Measurements from ENCODE around the gene TTPAL. TPM values are rescaled to one million over a fixed set of nuclear protein-coding genes. Genes with fewer than 3 reads are reported as not detected.

Gene TTPAL
- total RNA-seq, 2 donors from 2014 or later = 18.3 to 19.4 TPM

GRCh38 chr20:44442298-44443070, 33.2 kb upstream of the TTPAL start:
- Mint-ChIP-seq H3K9me3 (peaks cover 5% of the 10 kb centered on the region), H3K27ac (no peak overlapping the region), H3K4me1 (peaks cover 13% of the 10 kb centered on the region), H3K27me3 (ENCODE audit: insufficient read depth) (no peaks in the 10 kb centered on the region), H3K4me3 (no peak overlapping the region), H3K36me3 (ENCODE audit: low read depth) (no peaks in the 10 kb centered on the region)
- no peaks in the 10 kb centered on the region for H3K36me3 ChIP-seq (ENCODE audit: control insufficient read depth, insufficient read depth, low read length)
- no peak for DNase-seq
- peaks cover 4% of the 10 kb centered on the region for H3K9me3 ChIP-seq (ENCODE audit: control insufficient read depth, low read length)
- TF ChIP-seq CTCF (conservative IDR thresholded peaks at IDR 0.05) = no peak
- H3K27ac ChIP-seq (ENCODE audit: low read depth, low read length) = no peak overlapping the region
- no peak overlapping the region for H3K4me3 ChIP-seq (ENCODE audit: low read length)
- H3K4me1 ChIP-seq (ENCODE audit: control insufficient read depth, insufficient read depth, low read length) = peaks cover 3% of the 10 kb centered on the region
- no peaks in the 10 kb centered on the region for H3K27me3 ChIP-seq (ENCODE audit: control insufficient read depth, insufficient read depth, low read length, poor library complexity, severe bottlenecking)
- no peak overlapping the region for H3K9ac ChIP-seq (ENCODE audit: extremely low read depth, low read length, poor library complexity, severe bottlenecking)
- 89 to 90% methylated on average over 8 to 12 of the region's 12 CpGs for WGBS, 2 experiments (ENCODE audit: insufficient coverage in 1 of 2, insufficient read length in 1 of 2)

- H3K27ac Mint-ChIP-seq = peak overlapping the region; percentile 35
- peaks cover 4% of the 10 kb centered on the region for H3K9me3 ChIP-seq (ENCODE audit: control insufficient read depth, low read length)
Measured at GRCh38 chr20:44445742-44446710, 29.6 kb upstream of the TTPAL start.

More at GRCh38 chr20:44445742-44446710, 29.6 kb upstream of the TTPAL start:
- no peaks in the 10 kb centered on the region for H3K27me3 Mint-ChIP-seq (ENCODE audit: insufficient read depth)
- no peak for TF ChIP-seq CTCF (conservative IDR thresholded peaks at IDR 0.05)
- 90 to 96% methylated on average over 5 to 6 of the region's 6 CpGs for WGBS, 2 experiments (ENCODE audit: insufficient coverage in 1 of 2, insufficient read length in 1 of 2)
- Histone ChIP-seq H3K4me1 (ENCODE audit: control insufficient read depth, insufficient read depth, low read length) (peaks cover 7% of the 10 kb centered on the region), H3K27ac (ENCODE audit: low read depth, low read length) (no peak overlapping the region), H3K36me3 (ENCODE audit: control insufficient read depth, insufficient read depth, low read length) (no peaks in the 10 kb centered on the region), H3K4me3 (ENCODE audit: low read length) (no peak overlapping the region), H3K27me3 (ENCODE audit: control insufficient read depth, insufficient read depth, low read length, poor library complexity, severe bottlenecking) (no peaks in the 10 kb centered on the region), H3K9ac (ENCODE audit: extremely low read depth, low read length, poor library complexity, severe bottlenecking) (no peak overlapping the region)
- H3K4me1 Mint-ChIP-seq = peaks cover 26% of the 10 kb centered on the region
- H3K36me3 Mint-ChIP-seq (ENCODE audit: low read depth) = no peaks in the 10 kb centered on the region
- H3K9me3 Mint-ChIP-seq = peaks cover 5% of the 10 kb centered on the region
- DNase-seq = no peak
- no peak overlapping the region for H3K4me3 Mint-ChIP-seq
